Osteoblast (primary cell): ENCODE results near the gene MAMDC2. TPM values are rescaled to one million over a fixed set of nuclear protein-coding genes. Genes with fewer than 3 reads are reported as not detected.
A peak's percentile ranks its signal among the peaks of the same experiment; 100 is the strongest.

Experiments used
- DNase-seq: peaks from one replicate; pipeline ENCODE4 v3.0.0; 2011; ENCODE audit warnings: low spot score, mixed read lengths; ENCODE audit not compliant: insufficient read length; ENCODE audit errors: missing footprints
- H2AFZ ChIP-seq: 2 replicates; pipeline ENCODE4 v1.6.0; 2011; ENCODE audit warnings: mild to moderate bottlenecking, low read length
- H3K27ac ChIP-seq: 2 replicates; pipeline ENCODE4 v1.5.1; 2011; ENCODE audit warnings: mild to moderate bottlenecking, low read depth, low read length, moderate library complexity
- H3K27me3 ChIP-seq: 2 replicates; pipeline ENCODE4 v1.6.0; 2012; ENCODE audit warnings: mild to moderate bottlenecking, control low read depth, inconsistent platforms, low read length, moderate library complexity; ENCODE audit not compliant: insufficient read depth
- H3K36me3 ChIP-seq: 2 replicates; pipeline ENCODE4 v1.5.1; 2011; ENCODE audit warnings: mild to moderate bottlenecking, low read length, control low read depth, moderate library complexity; ENCODE audit not compliant: insufficient read depth
- H3K4me1 ChIP-seq: 2 replicates; pipeline ENCODE4 v1.5.1; 2011; ENCODE audit warnings: mild to moderate bottlenecking, low read length, control low read depth, moderate library complexity; ENCODE audit not compliant: insufficient read depth
- H3K4me2 ChIP-seq: 2 replicates; pipeline ENCODE4 v1.6.0; 2011; ENCODE audit warnings: mild to moderate bottlenecking, low read length; ENCODE audit not compliant: insufficient read depth
- H3K4me3 ChIP-seq: fragments of 200-600 bp; sonication (generic); 3 replicates; pipeline ENCODE4 v1.5.1; 2012; ENCODE audit warnings: mild to moderate bottlenecking, low read length, inconsistent platforms; ENCODE audit not compliant: insufficient read depth
- H3K79me2 ChIP-seq: 2 replicates; pipeline ENCODE4 v1.6.0; 2012; ENCODE audit warnings: mild to moderate bottlenecking, low read length, control low read depth, inconsistent platforms; ENCODE audit not compliant: insufficient read depth
- H3K9me3 ChIP-seq: 2 replicates; pipeline ENCODE4 v1.5.1; 2011; ENCODE audit warnings: low read depth, low read length, control low read depth
- H4K20me1 ChIP-seq: 2 replicates; pipeline ENCODE4 v1.6.0; 2012; ENCODE audit warnings: mild to moderate bottlenecking, low read length, control low read depth; ENCODE audit not compliant: insufficient read depth
- total RNA-seq: library from RNA; depleted of rRNA; stranded (reverse); fragments of >200 nt; gene quantifications from 2 replicates; pipeline ENCODE4 v1.2.3, GENCODE V29; 2012
- TF ChIP-seq, protein P1 (sequence below): IDR thresholded peaks from 2 replicates; pipeline ENCODE4 v1.5.1; 2011; ENCODE audit warnings: mild to moderate bottlenecking, low read depth, low read length, moderate library complexity; ENCODE audit errors: extremely low read depth

MAMDC2 gene
- total RNA-seq, 1 donor: 1.4 TPM

DNA sequence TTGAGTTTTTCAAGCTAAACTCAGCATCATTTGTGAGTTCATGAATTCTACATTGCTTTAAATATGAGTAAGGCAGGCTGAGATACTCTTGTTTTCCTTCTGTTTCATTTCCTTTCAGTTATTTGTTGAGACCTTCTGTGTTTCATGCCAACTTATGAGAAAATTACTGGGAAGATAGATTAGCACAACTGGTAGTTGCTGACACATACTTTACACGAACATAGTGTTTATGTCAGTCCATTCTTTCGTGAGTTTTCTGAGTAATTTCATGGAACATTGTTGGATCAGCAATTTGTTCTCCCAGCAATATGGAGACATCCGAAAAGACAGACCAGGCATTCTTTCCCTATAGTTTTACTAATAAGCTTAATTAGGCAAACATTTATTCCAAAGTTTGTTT is 113.1 kb downstream of the MAMDC2 start:
- TF ChIP-seq, protein P1, sequence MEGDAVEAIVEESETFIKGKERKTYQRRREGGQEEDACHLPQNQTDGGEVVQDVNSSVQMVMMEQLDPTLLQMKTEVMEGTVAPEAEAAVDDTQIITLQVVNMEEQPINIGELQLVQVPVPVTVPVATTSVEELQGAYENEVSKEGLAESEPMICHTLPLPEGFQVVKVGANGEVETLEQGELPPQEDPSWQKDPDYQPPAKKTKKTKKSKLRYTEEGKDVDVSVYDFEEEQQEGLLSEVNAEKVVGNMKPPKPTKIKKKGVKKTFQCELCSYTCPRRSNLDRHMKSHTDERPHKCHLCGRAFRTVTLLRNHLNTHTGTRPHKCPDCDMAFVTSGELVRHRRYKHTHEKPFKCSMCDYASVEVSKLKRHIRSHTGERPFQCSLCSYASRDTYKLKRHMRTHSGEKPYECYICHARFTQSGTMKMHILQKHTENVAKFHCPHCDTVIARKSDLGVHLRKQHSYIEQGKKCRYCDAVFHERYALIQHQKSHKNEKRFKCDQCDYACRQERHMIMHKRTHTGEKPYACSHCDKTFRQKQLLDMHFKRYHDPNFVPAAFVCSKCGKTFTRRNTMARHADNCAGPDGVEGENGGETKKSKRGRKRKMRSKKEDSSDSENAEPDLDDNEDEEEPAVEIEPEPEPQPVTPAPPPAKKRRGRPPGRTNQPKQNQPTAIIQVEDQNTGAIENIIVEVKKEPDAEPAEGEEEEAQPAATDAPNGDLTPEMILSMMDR: no peak
- Histone ChIP-seq H3K36me3 (no peaks in the 10 kb centered on the region), H3K27me3 (no peaks in the 10 kb centered on the region), H3K79me2 (no peaks in the 10 kb centered on the region), H3K4me1 (peaks cover 14% of the 10 kb centered on the region), H4K20me1 (no peaks in the 10 kb centered on the region), H3K9me3 (no peaks in the 10 kb centered on the region), H2AFZ (no peak overlapping the region), H3K4me2 (peak overlapping the region; percentile 52), H3K4me3 (peak overlapping the region; percentile 4), H3K27ac (peak overlapping the region; percentile 53)
- DNase-seq: no peak

DNA sequence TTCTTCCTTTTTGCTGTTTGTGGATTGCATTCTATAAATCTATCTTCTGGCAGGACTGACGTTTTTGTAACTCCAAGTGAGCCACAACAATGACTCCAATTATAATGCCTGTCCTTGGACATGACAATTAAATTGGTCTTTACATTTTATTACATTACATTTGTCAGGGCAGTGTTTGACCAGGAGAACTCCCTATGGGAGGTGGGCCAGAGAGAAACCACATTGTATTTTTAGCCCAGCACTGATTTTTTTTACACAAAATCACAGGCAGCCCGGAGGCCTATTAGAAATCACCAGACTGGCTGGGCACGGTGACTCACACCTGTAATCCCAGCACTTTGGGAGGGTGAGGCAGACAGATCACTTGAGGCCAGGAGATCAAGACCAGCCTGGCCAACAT is 116.0 kb downstream of the MAMDC2 start:
- no peak for DNase-seq
- no peak overlapping the region for H2AFZ ChIP-seq
- H3K79me2 ChIP-seq: no peaks in the 10 kb centered on the region
- H3K4me3 ChIP-seq: no peak overlapping the region
- H3K27me3 ChIP-seq: no peaks in the 10 kb centered on the region
- H3K27ac ChIP-seq: peak overlapping the region; percentile 57
- H4K20me1 ChIP-seq: no peaks in the 10 kb centered on the region
- H3K4me1 ChIP-seq: peaks cover 14% of the 10 kb centered on the region
- no peak overlapping the region for H3K4me2 ChIP-seq
- no peaks in the 10 kb centered on the region for H3K36me3 ChIP-seq
- TF ChIP-seq, protein P1: no peak
- H3K9me3 ChIP-seq: no peaks in the 10 kb centered on the region

DNA sequence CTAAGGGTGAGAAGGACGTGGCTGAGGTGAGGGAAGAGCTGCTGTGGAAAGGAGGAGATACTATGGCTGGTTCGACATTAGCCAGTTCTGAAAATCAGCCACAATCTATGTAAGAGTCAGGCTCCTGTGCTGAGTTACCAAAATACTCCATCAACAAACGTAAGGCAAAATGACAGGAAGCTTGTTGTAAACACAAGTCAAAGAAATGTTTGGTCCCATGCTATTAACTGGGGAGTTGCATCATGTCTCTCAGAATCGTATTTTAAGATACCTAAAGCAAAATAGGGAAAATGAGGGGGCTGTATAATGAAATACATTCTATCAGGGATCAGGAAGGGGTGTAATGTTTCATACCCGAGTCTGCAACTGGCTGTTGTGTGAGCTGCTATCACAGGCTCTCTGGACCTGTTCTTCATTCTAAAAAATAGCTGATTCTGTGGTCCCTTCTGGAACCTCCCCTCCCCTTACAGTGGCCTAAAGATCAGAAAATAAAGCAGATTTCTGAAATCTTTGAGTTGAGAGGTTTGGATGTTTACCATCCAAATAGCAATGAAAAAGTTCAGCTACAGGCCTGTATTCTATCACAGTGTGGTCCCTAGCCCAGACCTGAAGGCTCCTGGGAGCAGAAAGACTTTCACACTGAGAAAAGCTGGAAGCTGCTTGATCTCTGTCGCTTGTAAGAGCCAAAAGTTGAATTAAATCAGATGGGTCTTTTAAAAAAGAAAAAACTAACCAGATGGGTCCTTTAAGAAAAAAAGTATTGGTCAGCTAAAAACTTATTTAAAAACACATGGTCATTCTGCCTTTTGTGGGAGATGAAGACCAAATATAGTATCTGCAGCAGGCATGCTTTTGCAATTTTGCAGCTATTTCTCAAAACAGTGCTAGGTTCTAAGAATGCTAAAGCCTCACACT is 117.3 kb downstream of the MAMDC2 start:
- TF ChIP-seq, protein P1: no peak
- H3K4me1 ChIP-seq: peaks cover 14% of the 10 kb centered on the region
- H2AFZ ChIP-seq: no peak overlapping the region
- H3K9me3 ChIP-seq: no peaks in the 10 kb centered on the region
- no peaks in the 10 kb centered on the region for H3K79me2 ChIP-seq
- no peaks in the 10 kb centered on the region for H4K20me1 ChIP-seq
- H3K4me3 ChIP-seq: no peak overlapping the region
- no peak overlapping the region for H3K27ac ChIP-seq
- no peaks in the 10 kb centered on the region for H3K36me3 ChIP-seq
- DNase-seq: no peak
- no peaks in the 10 kb centered on the region for H3K27me3 ChIP-seq
- H3K4me2 ChIP-seq: no peak overlapping the region

DNA sequence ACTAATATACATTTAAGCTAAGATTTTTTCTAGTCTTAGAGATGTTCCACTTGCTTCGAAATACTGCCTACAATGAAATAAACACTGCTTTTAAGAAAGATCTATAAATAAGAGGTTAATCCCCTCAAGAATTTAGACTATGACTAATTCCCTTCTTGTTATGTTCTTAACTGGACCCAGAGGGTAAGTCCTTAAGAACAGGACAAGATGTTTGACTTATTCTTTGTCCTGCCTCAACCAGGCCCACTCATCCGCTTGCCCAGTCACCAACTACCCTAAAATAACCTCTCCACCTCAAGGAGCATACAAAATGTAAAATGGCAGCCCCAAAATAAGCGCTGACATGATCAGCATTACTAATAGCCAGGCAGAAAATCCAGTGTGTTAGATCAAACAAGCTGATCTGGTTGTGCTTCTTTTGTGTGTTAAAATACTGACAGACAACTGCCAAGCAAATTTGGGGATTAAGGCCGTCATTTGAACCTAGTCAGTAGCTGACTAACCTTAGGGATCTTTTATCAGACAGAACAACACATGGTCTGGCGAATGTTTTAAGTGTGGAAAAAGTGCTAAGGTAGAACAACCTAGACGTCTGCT is 121.5 kb downstream of the MAMDC2 start:
- DNase-seq: no peak
- H3K4me3 ChIP-seq: no peak overlapping the region
- no peak overlapping the region for H3K27ac ChIP-seq
- no peaks in the 10 kb centered on the region for H3K79me2 ChIP-seq
- no peaks in the 10 kb centered on the region for H3K36me3 ChIP-seq
- no peak overlapping the region for H2AFZ ChIP-seq
- H3K27me3 ChIP-seq: no peaks in the 10 kb centered on the region
- H4K20me1 ChIP-seq: no peaks in the 10 kb centered on the region
- H3K4me2 ChIP-seq: no peak overlapping the region
- peaks cover 1% of the 10 kb centered on the region for H3K4me1 ChIP-seq
- H3K9me3 ChIP-seq: no peaks in the 10 kb centered on the region
- TF ChIP-seq, protein P1: no peak
